Measurements from ENCODE around the gene TP53I11. TPM values are rescaled to one million over a fixed set of nuclear protein-coding genes. Genes with fewer than 3 reads are reported as not detected.

TP53I11 gene
- total and polyA plus RNA-seq, 2 of the 13 experiments (the other 11 are each of a cell fraction or from before 2014, with no cell fraction given), result not detected

- H4K20me1 ChIP-seq (ENCODE audit: insufficient read depth, low read length), result no peaks in the 10 kb centered on the region
- no peaks in the 10 kb centered on the region for H3K4me1 ChIP-seq (ENCODE audit: insufficient read depth, low read length)
- H3K9ac ChIP-seq (ENCODE audit: insufficient read depth, low read depth, low read length), result no peak overlapping the region
- in situ Hi-C loops (cut with HindIII; ENCODE audit: extremely low pct_ligation_motif_present, low pct_unique_long_range_greater_than_20kb), result no loop called here
- no peak overlapping the region for H3K4me3 ChIP-seq (replicated peaks in 1 of 3; ENCODE audit: insufficient read depth in 1 of 3, low read depth in 2 of 3, low read length in 3 of 3)
- POLR2A ChIA-PET, result no interaction called here
- no peak overlapping the region for H3K4me2 ChIP-seq (ENCODE audit: low read depth, low read length)
- FAIRE-seq (no peak), ATAC-seq (no peak), DNase-seq (ENCODE audit: low spot score) (no peak)
- 0% methylated on average over 3 of the region's 7 CpGs for WGBS (ENCODE audit: low lambda C conversion rate)
- no peaks in the 10 kb centered on the region for H3K79me2 ChIP-seq (ENCODE audit: insufficient read depth, low read length)
- peaks cover 1 to 27% of the 10 kb centered on the region in 2 experiments; a peak in 4 of 5 replicates for H3K27me3 ChIP-seq (ENCODE audit: control insufficient read depth in 1 of 2, insufficient read depth in 2 of 2, low read length in 2 of 2)
- no peak overlapping the region for H3K27ac ChIP-seq (ENCODE audit: extremely low read length, insufficient read depth, low read length)
- intact Hi-C loops (cut with micrococcal nuclease; ENCODE audit: unreplicated experiment), result no loop called here
- CTCF ChIA-PET (ENCODE audit: low intra/inter-chr PET ratio, low total read pairs), result no interaction called here
- no TSS peak for BruUV-seq (replicated peaks)
- H2AFZ ChIP-seq (ENCODE audit: low read length), result no peak overlapping the region
- no peak for TF ChIP-seq ZNF124 (CRISPR knock-in tag; IDR thresholded peaks at IDR 0.05)
- no peak for TF ChIP-seq DNMT1 (CRISPR knock-in tag; IDR thresholded peaks at IDR 0.05)
- TF ChIP-seq ZFYVE20 (CRISPR knock-in tag; IDR thresholded peaks at IDR 0.05; ENCODE audit: borderline replicate concordance, low read depth), result no peak
- no peak for TF ChIP-seq ZC3H13 (CRISPR knock-in tag; IDR thresholded peaks at IDR 0.05)
- no peak for TF ChIP-seq ZNF549 (CRISPR knock-in tag; IDR thresholded peaks at IDR 0.05)
- TF ChIP-seq ATM (IDR thresholded peaks at IDR 0.05; ENCODE audit: borderline replicate concordance), result no peak
- TF ChIP-seq, protein P1, sequence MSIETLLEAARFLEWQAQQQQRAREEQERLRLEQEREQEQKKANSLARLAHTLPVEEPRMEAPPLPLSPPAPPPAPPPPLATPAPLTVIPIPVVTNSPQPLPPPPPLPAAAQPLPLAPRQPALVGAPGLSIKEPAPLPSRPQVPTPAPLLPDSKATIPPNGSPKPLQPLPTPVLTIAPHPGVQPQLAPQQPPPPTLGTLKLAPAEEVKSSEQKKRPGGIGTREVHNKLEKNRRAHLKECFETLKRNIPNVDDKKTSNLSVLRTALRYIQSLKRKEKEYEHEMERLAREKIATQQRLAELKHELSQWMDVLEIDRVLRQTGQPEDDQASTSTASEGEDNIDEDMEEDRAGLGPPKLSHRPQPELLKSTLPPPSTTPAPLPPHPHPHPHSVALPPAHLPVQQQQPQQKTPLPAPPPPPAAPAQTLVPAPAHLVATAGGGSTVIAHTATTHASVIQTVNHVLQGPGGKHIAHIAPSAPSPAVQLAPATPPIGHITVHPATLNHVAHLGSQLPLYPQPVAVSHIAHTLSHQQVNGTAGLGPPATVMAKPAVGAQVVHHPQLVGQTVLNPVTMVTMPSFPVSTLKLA (IDR thresholded peaks at IDR 0.05), result no peak
- TF ChIP-seq ARID2 (CRISPR knock-in tag; IDR thresholded peaks at IDR 0.05; ENCODE audit: borderline replicate concordance), result no peak
- TF ChIP-seq ZNF768 (CRISPR knock-in tag; IDR thresholded peaks at IDR 0.05), result no peak
- TF ChIP-seq, protein P2, sequence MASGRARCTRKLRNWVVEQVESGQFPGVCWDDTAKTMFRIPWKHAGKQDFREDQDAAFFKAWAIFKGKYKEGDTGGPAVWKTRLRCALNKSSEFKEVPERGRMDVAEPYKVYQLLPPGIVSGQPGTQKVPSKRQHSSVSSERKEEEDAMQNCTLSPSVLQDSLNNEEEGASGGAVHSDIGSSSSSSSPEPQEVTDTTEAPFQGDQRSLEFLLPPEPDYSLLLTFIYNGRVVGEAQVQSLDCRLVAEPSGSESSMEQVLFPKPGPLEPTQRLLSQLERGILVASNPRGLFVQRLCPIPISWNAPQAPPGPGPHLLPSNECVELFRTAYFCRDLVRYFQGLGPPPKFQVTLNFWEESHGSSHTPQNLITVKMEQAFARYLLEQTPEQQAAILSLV (CRISPR knock-in tag; IDR thresholded peaks at IDR 0.05; ENCODE audit: borderline replicate concordance), result no peak
- TF ChIP-seq ZMYM2 (CRISPR knock-in tag; IDR thresholded peaks at IDR 0.05), result no peak
- TF ChIP-seq, protein P3, sequence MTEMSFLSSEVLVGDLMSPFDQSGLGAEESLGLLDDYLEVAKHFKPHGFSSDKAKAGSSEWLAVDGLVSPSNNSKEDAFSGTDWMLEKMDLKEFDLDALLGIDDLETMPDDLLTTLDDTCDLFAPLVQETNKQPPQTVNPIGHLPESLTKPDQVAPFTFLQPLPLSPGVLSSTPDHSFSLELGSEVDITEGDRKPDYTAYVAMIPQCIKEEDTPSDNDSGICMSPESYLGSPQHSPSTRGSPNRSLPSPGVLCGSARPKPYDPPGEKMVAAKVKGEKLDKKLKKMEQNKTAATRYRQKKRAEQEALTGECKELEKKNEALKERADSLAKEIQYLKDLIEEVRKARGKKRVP (CRISPR knock-in tag; IDR thresholded peaks at IDR 0.05), result no peak
- H3K36me3 ChIP-seq (replicated peaks in 1 of 2; ENCODE audit: control insufficient read depth in 1 of 2, insufficient read depth in 2 of 2, low read length in 2 of 2), result no peaks in the 10 kb centered on the region
- no peaks in the 10 kb centered on the region for H3K9me3 ChIP-seq (ENCODE audit: low read length)
These were observed 12.5 kb upstream of the TP53I11 start for GRCh38 chr11:44963136-44963535.

All from HepG2 (cell line).